Upper lobe of left lung (tissue), 4 donors: Measurements from ENCODE around the gene EZH2.

Experiments used
- EP300 ChIP-seq, 4 donors: sonication (generic); formaldehyde crosslinking; IDR thresholded peaks; one replicate each; pipeline ENCODE4 v1.5.1; 2017; ENCODE audit warnings: antibody characterized with exemption in 4 of 4, control low read depth in 2 of 4
- POLR2A ChIP-seq, 4 donors: fragments of 450-650 bp; IDR thresholded peaks; one replicate each; pipeline ENCODE4 v1.5.1; 2016 to 2017; ENCODE audit warnings: antibody characterized with exemption in 4 of 4, mild to moderate bottlenecking in 2 of 4
- POLR2AphosphoS5 ChIP-seq, 2 donors: sonication (generic); formaldehyde crosslinking; IDR thresholded peaks; one replicate each; pipeline ENCODE4 v1.5.1; 2017; ENCODE audit warnings: antibody characterized with exemption in 2 of 2
- TF ChIP-seq, protein P1 (sequence below), 6 experiments: fragments of 450-650 bp in 4 of 6; fragments of 200-600 bp in 2 of 6; sonication (generic) in 2 of 6; IDR thresholded peaks; one replicate each; pipeline ENCODE4 v1.5.1; 2016 to 2019; ENCODE audit warnings: antibody characterized with exemption in 6 of 6

DNA sequence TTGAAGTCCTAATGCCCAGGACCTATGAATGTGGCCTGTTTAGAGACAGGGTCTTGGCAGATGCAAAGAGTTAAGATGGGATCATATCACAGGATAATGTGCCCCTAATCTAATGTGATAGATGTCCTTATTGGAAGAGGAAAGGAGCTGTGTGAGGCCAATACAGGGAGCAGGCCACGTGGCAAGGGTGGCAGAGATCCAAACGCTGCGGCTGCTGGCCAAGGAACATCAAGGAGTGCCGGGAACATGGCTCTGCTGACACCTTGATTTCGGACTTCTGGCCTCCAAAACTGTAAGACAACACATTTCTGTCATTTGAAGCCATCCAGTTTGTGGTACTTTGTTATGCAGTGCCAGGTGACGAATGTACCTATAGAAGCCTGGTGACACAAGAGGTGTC is 37.7 kb upstream of the EZH2 start:
- TF ChIP-seq EP300 (IDR thresholded peaks at IDR 0.05) (no peak), POLR2A (IDR thresholded peaks at IDR 0.05) (no peak), POLR2AphosphoS5 (IDR thresholded peaks at IDR 0.05) (no peak)
- TF ChIP-seq, protein P1, sequence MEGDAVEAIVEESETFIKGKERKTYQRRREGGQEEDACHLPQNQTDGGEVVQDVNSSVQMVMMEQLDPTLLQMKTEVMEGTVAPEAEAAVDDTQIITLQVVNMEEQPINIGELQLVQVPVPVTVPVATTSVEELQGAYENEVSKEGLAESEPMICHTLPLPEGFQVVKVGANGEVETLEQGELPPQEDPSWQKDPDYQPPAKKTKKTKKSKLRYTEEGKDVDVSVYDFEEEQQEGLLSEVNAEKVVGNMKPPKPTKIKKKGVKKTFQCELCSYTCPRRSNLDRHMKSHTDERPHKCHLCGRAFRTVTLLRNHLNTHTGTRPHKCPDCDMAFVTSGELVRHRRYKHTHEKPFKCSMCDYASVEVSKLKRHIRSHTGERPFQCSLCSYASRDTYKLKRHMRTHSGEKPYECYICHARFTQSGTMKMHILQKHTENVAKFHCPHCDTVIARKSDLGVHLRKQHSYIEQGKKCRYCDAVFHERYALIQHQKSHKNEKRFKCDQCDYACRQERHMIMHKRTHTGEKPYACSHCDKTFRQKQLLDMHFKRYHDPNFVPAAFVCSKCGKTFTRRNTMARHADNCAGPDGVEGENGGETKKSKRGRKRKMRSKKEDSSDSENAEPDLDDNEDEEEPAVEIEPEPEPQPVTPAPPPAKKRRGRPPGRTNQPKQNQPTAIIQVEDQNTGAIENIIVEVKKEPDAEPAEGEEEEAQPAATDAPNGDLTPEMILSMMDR (IDR thresholded peaks at IDR 0.05): no peak
